NCI-H2029 (cell line): ENCODE measurements around the gene KRTAP12-2.
"Not testable (repeated sequence)": the region's sequence is repeated elsewhere in the genome, so short reads cannot be mapped to it uniquely, and the experiment has no call there.

Experiments
- DNase-seq: peaks from one replicate; lab custom pipeline; 2025; lab: John Stamatoyannopoulos, UW

The KRTAP12-2 gene

GRCh38 chr21:44650265-44650972, 16.3 kb downstream of the KRTAP12-2 start:
- no peak for DNase-seq

- DNase-seq, result no peak
These were observed 17.1 kb downstream of the KRTAP12-2 start for GRCh38 chr21:44649521-44650100.

GRCh38 chr21:44648557-44649311, 18.0 kb downstream of the KRTAP12-2 start:
- DNase-seq, result no peak

- no peak for DNase-seq
These were observed 19.5 kb downstream of the KRTAP12-2 start for GRCh38 chr21:44647222-44647552.

- not testable (repeated sequence) for DNase-seq
These were observed 20.1 kb downstream of the KRTAP12-2 start, which contains the start of gene KRTAP10-11 for GRCh38 chr21:44646366-44647221. Gene KRTAP10-11 (plus strand): TSS chr21:44646414. CDS start chr21:44646459, 45 bp downstream.

GRCh38 chr21:44644878-44645277, 21.8 kb downstream of the KRTAP12-2 start:
- DNase-seq, result no peak

GRCh38 chr21:44643741-44644310, 22.9 kb downstream of the KRTAP12-2 start:
- DNase-seq, result no peak

- DNase-seq, result no peak
These were observed 26.0 kb downstream of the KRTAP12-2 start for GRCh38 chr21:44640761-44641160.

- no peak for DNase-seq
These were observed 27.4 kb downstream of the KRTAP12-2 start for GRCh38 chr21:44639331-44639655.

- DNase-seq, result not testable (repeated sequence)
These were observed 28.0 kb downstream of the KRTAP12-2 start for GRCh38 chr21:44638506-44639330.

- DNase-seq, result not testable (repeated sequence)
These were observed 28.8 kb downstream of the KRTAP12-2 start for GRCh38 chr21:44637851-44638348.

GRCh38 chr21:44637018-44637850, 29.5 kb downstream of the KRTAP12-2 start, which contains the start of gene KRTAP10-10:
Gene KRTAP10-10 (plus strand): TSS chr21:44637356. CDS start chr21:44637418, 62 bp downstream.
- DNase-seq, result no peak

- DNase-seq, result no peak
These were observed 30.3 kb downstream of the KRTAP12-2 start for GRCh38 chr21:44636209-44637017.

GRCh38 chr21:44632067-44632466, 34.7 kb downstream of the KRTAP12-2 start:
- no peak for DNase-seq

- no peak for DNase-seq
These were observed 36.3 kb downstream of the KRTAP12-2 start for GRCh38 chr21:44630440-44630839.

- no peak for DNase-seq
These were observed 37.9 kb downstream of the KRTAP12-2 start for GRCh38 chr21:44628707-44629391.

GRCh38 chr21:44627831-44628233, 38.9 kb downstream of the KRTAP12-2 start:
- not testable (repeated sequence) for DNase-seq

GRCh38 chr21:44627181-44627822, 39.4 kb downstream of the KRTAP12-2 start:
- not testable (repeated sequence) for DNase-seq
